HG03139 (cell line): Measurements from ENCODE around the gene RABGAP1.

Source experiments
- ATAC-seq: cut with Tn5 transposase; IDR thresholded peaks from one replicate; pipeline ENCODE4 v1.9.1; 2021; ENCODE audit not compliant: unreplicated experiment

Gene RABGAP1

GRCh38 chr9:123150708-123151503, 210.1 kb downstream of the RABGAP1 start:
- ATAC-seq, result no peak
